SIG-M5 (cell line): ENCODE measurements around the gene LRP3.
"Not testable (repeated sequence)": the region's sequence is repeated elsewhere in the genome, so short reads cannot be mapped to it uniquely, and the experiment has no call there.

Experiments used
- DNase-seq: peaks from one replicate; lab custom pipeline; 2025; lab: John Stamatoyannopoulos, UW

Gene LRP3

DNA sequence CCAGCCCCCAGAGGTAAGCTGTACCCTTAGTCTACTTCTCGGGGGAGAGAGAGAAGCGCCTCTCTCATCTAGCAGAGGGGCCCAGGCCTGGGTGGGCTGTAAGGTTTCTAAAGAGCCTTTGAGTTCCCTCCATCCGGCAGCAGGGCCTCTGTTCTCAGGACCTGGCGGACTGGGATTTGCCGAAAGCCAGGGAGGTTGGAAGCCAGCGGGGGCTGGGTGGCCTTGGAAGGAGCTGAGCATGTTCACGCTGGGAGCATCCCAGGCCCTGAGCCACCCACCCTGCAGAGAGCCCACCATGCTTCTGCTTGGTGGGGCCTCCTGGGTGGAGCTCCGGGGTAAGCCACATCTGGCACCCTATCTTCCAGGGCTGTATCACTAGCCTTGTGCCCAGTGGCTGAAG lies 23.8 kb downstream of the LRP3 start:
- DNase-seq, result no peak

DNA sequence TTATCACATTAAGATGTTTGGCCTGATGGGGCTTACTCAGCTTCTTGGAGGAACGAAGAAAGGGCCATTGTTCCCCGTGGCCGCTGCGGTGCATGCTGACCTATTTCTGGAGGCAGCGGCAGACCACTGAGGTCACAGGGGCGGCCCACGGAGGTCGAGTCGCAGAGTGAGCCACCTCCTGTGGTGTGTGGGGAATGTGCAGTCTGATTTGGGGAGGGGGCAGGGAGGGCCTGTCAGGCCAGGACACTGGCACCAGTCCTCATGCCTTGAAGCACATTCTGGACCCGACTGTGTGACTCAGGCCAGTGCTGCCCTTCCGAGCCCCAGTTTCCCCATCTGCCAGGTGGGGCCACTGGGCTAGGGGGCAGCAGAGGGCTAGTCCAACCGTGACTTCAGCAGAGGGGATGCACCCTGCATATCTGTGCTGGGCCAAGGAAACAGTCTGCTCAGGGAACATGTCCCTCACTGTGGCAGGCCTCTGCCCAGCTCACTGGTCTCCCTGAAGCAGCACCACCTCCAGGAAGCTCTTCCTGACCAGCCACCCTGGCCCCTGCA lies 25.2 kb downstream of the LRP3 start:
- DNase-seq, result no peak

DNA sequence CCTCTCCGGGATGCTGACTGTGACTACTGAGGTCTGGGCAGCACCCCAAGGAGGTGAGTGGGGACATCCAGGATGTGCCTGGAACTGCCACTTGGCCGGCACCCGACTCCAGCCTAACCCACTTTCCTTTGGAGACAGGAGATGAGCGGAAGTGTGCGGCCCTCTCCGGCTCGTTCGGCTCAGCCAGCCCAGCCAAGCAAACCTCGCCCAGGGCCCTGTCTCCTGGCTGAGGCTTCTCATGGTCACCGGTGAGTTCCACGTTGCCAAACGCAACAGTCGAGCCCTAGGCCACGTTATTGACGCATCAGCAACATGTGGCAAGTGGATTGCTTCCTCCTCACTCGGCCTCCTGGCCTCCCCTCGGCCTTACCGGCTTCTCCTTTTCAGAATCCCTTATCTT lies 26.0 kb downstream of the LRP3 start:
- DNase-seq, result no peak

DNA sequence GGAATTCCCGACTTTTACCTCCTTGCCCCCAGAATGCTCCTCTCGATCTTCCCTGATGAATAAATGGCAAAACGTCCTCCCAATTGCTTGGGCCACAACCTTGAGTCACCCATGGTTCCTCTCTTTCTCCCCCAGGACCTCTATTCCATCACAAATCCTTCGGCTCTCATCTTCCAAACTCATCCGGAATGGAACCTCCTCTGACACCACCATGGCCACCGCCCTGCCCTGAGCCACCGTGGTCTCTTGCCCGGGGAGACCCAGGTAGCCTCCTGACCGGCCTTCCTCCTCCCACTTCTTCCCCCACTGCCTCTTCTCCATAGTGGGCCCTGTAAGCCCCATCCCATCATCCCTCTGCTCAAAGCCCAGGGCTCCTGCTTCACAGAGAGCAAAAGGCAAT lies 26.6 kb downstream of the LRP3 start:
- no peak for DNase-seq

DNA sequence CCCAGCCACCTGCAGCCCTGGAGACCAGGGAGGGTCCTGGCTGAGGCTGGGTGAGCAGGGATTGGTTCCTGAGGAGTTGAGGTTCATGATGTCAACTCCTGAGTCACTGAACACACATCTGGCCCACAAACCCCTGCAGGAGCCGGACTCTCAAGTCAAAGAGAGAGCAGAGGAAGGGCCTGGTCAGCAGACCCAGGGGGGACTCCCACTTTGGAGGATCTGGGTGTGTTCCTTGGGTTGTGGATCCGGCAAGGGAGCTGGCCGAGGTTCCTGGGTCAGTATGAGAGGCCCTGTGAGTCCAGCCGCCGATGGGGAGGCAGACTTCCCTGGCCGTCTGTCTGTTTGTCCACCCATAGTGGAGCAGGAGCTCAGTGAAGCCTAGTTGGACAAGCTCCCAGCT lies 27.5 kb downstream of the LRP3 start:
- DNase-seq, result no peak

DNA sequence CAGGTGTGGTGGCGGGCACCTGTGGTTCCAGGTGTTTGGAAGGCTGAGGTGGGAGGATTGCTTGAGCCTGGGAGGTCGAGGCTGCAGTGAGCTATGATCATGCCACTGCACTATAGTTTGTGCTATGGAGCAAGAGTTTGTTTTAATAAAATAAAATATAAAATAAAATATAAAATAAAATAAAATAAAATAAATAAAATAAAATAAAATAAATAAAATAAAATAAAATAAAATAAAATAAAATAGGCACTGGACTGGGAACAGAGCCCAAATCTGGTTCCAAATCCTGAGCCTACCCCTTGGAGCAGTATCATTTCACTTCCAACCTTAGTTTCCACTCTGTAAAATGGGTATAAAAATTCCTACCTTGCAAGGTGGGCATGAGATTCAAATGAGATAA lies 28.1 kb downstream of the LRP3 start:
- not testable (repeated sequence) for DNase-seq

DNA sequence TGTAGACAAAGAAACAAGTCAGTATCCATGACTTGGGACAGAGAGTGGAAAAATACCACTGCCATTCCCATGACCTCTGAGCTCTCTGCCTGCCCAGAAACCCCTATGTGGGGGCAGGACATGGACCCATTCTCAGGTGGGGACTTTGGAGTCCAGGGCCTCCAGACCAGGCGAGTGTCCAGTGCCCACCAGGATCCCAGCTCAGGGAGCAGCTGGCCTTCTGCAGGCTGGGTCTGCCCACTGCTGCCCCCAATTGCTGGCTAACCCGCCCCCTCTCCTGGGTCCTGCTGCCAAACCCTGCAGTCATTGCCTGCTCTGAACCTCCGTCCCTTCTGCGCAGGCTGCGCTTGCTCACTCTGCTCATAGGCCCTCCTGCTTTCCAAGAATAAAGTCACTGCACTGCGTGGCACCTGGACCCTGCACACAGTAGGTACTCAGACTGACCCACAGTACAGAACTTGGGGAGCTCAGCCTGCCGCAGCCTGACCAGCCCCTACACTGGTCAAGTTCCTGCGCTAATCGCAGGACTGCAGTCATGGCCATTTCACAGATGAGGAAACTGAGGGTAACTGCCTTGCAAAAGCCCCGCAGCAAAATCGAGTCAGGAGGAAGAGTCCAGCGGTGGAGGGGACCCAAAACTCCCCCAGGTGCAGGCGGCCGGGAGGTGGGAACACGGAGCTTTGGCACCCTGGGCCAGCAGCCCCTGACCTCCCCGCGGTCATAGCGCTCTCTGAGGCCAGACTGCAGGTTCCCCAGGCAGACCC lies 30.7 kb downstream of the LRP3 start:
- DNase-seq, result no peak

DNA sequence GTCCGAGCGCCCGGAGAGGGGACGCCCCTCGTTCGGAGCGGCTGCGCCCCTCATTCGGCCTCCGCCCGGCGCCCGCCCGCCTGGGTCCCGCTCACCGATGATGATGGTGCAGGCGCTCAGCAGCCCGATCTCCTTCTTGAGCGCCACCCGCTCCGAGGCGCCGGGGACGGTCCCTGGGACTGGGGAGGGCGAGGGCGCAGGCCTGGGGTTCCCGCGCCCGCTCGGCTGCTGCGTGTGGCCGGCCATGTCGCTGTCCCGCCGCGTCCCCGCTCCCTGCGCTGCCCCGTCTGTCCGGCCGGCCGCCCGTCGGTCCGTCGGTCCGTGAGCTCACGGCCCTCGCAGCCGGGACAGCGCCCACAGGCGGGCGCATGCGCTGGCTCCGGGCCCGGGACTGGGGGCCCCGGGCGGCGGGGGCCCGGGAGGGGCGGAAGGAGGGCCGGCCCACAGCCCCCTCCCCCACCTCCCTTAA lies 31.4 kb downstream of the LRP3 start, which contains the start of gene SLC7A10:
Gene SLC7A10 (minus strand): TSS at position 393 of the 469 bp plus-strand sequence. CDS start 147 bp downstream, at position 246.
- DNase-seq, result no peak

DNA sequence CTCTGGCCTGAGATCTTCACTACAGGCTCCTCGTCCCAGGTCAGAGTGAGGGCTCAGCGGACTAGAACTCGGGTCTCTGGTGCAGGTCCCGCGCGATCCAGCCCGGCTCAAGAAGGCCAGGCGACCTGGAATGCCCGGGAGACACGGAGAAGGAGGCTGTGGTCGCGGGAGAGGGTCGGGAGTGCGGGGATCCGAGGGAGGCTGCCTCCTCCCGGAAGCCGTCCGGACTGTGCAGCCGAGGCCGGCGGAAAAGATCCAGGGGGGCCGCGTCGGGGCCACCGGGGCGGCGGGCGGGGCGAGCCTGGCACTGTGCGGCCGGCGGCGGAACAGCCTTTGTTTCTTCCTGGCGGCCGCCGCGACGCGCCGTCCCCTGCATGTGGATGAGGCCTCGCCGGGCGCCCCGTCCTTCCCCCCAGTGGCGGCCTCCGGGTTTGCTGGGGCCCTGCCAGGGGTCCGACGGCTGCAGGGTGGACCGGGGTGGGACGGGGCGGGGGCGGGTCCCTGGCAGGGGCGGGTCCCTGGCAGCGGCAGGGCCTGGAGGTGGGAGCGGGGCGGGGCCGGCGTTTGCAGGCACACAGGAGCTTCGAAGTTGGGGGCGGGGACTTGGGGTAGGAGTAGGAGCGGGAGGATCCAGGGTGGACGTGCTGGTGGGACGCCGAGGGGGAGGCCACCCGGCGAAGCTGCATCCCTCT lies 32.6 kb downstream of the LRP3 start:
- no peak for DNase-seq

DNA sequence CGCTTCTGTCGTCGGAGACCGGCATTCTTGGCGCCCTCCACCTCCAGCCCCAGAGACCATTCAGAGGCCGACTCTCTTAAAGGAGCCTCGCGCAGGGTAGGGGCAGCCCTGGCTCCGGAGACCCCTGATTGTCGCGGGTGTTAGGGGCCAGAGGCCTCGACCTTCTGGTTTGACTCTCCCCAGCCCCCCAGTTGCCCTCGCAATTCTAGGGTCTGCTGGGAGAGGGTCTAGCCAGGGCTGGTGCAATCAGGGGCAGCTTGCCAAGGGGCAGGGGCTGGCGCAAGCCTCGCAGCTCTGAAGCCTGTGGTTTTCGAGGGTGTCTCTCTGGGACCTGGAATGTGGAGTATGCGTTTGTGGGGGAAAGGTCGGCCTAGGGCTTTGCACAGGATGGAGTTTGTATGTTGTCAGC lies 33.1 kb downstream of the LRP3 start:
- no peak for DNase-seq

DNA sequence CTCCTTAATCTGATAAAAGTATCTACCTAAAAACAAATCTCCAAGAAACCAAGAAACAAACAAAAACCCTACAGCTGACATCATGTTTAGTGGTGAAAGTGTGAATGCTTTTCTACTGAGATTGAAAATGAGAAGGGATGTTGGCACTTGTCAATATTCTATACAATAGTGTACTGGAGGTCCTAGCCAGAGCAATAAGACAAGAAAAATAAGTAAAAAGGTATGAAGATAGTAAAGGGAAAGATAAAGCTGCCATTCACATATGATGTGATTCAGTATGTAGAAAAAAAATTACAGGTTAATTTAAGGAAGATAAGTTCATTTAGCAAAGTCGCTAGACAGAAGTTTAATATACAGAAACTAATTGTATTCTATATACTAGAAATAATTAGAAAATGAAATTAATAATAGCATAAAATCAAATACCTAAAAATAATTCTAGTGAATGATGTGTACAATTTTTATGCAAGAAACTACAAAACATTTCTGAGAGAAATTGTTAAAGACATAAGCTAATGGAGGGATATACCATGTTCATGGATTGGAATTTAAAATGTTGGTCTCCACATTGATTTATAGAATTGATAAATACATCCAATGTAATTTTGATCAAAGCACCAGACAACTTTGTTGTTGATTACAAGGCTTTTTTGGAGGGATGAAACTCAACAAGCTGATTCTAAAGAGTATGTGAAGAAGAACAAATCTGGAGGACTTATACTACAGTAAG lies 33.9 kb downstream of the LRP3 start:
- DNase-seq, result no peak

DNA sequence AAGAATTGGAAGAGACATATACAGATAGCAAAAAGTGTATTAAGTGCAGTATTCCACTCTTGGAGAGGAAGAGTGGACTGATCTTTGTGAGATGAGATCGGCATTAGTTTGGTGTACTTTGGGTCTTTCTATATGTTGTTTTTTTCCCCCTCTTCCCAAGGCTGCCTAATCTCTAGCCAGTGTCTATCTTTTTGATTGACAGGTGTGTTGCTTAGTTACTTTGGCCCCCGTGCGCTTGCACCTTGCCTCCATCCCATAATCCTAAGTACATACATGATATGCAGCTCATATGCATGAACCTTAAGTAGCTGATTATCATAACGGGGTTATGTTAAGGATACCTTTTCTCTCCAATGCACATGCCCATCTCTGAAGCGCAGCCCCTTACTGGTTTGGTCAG lies 35.8 kb downstream of the LRP3 start:
- no peak for DNase-seq

DNA sequence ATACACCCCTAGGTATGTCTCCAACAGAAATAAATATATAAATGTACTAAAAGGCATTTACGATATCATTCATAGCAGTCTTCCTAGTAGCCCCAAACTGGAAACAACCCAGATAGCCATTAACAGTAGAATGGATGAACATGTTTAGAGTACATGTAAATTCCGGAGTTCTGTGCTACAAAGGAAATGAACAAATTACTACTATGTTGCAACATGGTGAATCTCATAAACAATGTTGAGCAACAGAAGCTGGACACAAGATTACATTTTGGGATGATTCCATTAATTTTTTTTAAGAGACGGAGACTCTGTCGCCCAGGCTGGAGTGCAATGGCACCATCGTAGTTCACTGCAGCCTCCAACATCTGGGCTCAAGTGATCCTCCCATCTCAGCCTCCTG lies 37.4 kb downstream of the LRP3 start:
- DNase-seq, result no peak

DNA sequence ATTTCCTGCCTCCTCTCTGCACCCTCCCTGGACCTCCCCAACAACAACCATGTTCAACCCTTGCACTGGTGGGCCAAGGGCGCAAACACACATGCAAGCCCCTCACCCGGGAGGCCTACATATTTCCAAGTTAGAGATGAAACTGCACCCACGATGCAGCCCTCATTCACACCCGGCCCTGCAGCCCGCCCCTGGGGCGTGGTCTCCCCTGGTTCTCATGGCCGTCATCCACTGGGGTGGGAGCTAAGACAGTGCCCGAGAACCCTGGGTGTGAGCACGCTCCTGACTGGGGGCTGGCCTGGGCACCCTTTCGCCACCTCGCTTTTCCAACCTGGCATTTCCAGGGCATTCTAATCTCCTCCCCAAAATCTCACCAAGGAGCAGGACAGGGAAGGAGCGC lies 38.5 kb downstream of the LRP3 start:
- no peak for DNase-seq

DNA sequence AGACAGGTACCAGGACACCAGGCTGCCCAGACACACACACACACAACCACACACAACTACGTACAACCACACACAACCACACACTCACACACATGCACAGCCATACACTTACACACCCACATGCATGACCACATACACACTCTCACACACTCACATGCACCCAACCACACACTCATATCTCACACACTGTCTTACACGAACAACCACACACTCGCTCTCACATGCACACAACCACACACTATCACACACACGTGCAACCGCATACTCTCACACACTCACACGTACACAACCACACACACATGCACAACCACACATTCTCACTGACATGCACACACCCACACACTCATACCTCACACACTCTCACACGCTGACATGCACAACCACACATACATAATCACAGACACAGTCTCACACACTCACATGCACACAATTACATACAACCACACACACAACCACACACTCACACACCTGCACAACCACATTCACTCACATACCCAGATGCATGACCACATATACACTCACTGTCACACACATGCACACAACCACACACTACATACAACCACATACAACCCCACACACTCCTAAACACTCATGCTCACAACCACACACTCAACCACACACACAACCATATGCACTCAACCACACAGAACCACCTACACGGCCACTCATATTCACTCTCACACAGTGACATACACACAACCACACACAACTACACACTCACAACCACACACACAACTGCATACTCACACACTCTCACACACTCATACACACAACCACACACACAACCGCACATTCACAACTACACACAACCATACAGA lies 39.1 kb downstream of the LRP3 start:
- no peak for DNase-seq

DNA sequence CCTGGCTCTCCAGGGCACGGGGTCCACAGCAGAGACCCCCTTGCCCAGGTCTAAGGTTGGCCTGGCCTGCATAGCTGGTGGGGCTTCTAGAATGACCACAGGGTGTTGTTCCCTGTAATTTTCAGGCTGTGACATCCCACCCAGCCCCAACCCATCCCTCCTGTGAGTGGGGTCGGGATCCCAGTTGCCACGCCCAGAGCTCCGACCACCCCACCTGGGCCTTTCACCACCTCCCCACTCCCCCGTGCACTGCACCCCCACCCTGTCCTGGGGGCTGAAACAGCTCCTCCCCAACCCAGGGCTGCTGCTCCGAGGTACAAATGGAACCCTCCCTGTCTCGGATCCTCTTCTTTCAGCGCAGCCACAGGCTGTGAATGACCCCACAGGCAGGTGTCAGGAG lies 40.0 kb downstream of the LRP3 start:
- no peak for DNase-seq

DNA sequence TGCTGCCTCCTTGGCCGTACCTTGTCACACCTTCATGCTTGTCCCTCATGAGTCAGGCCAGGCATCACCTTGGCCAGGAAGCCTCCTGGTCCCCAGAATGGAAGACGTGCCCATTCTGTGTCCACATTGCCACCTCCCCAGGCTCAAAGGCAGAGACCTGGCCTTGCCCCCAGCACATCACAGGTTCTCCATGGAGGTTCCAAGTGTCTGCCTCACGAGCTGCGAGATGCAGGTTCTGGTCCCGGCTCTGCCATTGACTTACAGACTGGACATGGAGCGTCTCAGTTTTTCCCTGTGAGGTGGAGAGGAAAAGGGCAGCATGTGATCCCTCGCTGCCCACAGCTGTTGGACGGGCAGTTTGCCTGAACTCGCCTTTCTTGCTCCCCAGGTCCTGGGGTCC lies 40.6 kb downstream of the LRP3 start:
- no peak for DNase-seq

DNA sequence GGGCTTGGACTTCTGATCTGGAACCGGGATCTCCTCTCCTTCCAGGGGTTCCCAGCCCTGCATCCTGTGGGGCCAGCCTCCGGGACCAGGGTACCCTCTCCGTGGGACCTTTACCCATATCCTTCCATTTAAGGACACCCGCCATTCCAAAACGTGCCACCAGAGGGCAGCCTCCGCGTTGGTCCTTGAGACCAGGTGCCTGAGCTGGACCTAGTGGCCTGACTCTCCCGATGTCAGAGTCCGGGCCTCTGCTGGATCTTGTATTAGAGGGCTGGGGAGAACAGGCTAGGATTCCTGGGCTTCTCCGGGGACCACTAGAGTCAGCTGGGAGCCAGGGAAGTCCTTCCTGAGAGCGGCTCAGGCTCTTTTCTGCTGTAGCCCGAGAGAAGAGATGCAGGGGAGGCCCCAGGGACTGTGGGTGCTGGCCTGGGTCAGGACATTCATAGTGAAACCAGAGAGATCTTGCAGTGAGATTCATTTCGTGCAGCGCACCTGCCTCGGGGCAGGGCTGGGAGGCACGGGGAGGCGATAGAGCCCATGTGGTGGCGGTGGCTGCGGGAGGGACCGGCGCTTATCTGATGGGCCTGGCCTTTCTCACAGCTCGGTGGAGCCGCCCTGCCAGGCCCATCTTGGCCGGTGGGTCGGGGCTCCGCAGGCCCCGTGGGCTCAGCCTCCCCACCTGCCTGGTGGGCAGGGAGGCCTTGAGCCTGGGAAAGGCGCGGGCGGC lies 41.3 kb downstream of the LRP3 start:
- no peak for DNase-seq

DNA sequence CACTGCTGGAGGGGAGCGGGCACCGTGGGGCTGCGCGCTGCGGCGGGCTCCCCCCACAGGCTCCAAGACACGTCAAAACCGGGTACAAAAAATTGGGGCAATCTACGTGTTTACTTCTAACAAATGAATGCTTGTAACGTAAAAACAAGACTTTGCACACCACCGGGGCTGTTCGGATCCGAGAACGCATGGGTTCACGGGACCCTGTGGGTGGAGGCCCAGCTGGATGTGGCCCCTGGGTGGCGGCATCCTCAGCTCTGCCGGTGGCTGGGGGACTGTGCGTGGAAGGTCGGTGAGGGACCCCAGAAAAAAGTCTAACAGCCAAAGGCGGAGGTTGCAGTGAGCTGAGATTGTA lies 41.8 kb downstream of the LRP3 start:
- DNase-seq, result no peak

DNA sequence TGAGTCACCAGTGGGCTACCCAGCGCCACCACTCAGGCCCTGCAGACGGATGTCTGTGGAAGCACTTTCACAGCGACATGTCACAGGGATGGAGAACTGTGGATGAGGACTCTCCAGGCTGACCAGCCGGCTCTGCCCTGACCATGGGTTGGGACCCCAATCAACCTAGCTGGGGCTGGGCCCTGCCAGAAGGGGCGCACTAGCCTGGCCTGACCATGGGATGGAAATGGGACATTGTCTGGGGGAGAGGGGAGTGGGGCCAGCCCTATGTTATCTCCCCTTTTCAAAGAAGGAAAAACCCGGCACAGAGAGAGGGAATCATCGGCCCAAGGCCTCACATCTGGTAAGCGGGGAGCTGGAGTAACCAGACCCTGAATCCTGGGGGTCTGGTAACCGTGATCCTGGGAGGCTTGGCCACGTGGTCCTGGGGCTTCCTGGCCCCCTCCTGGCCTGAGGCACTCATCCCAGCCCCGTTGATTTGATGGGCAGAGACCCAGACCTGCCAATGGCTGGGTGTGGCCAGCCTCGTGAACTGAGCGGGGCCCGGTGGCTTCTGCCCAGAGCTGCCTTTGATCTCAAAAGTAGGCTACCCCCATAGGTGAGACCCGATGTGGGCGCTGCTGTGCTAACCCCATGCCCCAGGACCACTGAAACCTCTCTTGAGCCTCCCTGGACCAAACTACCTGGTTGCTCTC lies 42.7 kb downstream of the LRP3 start:
- no peak for DNase-seq
